Adipocyte (in vitro differentiated cells): ENCODE measurements around the gene FAM228A.
"Not testable (repeated sequence)": the region's sequence is repeated elsewhere in the genome, so short reads cannot be mapped to it uniquely, and the experiment has no call there.

Experiments used
- DNase-seq: peaks from one replicate; pipeline ENCODE4 v3.0.0-alpha.2; 2015; ENCODE audit warnings: low read depth
- H3K27me3 ChIP-seq: replicated peaks from 2 replicates; pipeline ENCODE4 v1.7.0; 2013; ENCODE audit warnings: mild to moderate bottlenecking, low read length, moderate library complexity; ENCODE audit not compliant: control insufficient read depth, insufficient read depth
- H3K36me3 ChIP-seq: 2 replicates; pipeline ENCODE4 v1.7.0; 2013; ENCODE audit warnings: low read length, mild to moderate bottlenecking, moderate library complexity; ENCODE audit not compliant: control insufficient read depth, insufficient read depth, severe bottlenecking
- H3K4me1 ChIP-seq: 2 replicates; pipeline ENCODE4 v1.7.0; 2013; ENCODE audit warnings: mild to moderate bottlenecking, low read length, moderate library complexity; ENCODE audit not compliant: control insufficient read depth, insufficient read depth
- H3K4me3 ChIP-seq: 2 replicates; pipeline ENCODE4 v1.7.0; 2013; ENCODE audit warnings: mild to moderate bottlenecking, low read length, moderate library complexity
- H3K9ac ChIP-seq: 2 replicates; pipeline ENCODE4 v1.7.0; 2013; ENCODE audit warnings: mild to moderate bottlenecking, low read length, moderate library complexity
- H3K9me3 ChIP-seq: 2 replicates; pipeline ENCODE4 v1.7.0; 2013; ENCODE audit warnings: mild to moderate bottlenecking, low read length, moderate library complexity; ENCODE audit not compliant: control insufficient read depth

The FAM228A gene

GRCh38 chr2:24191156-24191555 lies 16.3 kb downstream of the FAM228A start:
- Histone ChIP-seq H3K9me3 (peaks cover 6% of the 10 kb centered on the region), H3K27me3 (no peaks in the 10 kb centered on the region), H3K4me1 (no peaks in the 10 kb centered on the region), H3K36me3 (no peaks in the 10 kb centered on the region), H3K9ac (no peak overlapping the region), H3K4me3 (no peak overlapping the region)
- DNase-seq: no peak

- no peaks in the 10 kb centered on the region for H3K36me3 ChIP-seq
- no peak for DNase-seq
- H3K4me1 ChIP-seq: no peaks in the 10 kb centered on the region
- H3K9me3 ChIP-seq: peaks cover 6% of the 10 kb centered on the region
- H3K27me3 ChIP-seq: no peaks in the 10 kb centered on the region
- H3K4me3 ChIP-seq: no peak overlapping the region
- no peak overlapping the region for H3K9ac ChIP-seq
These were observed 17.0 kb downstream of the FAM228A start for GRCh38 chr2:24191848-24192247.

GRCh38 chr2:24197213-24197612 lies 22.4 kb downstream of the FAM228A start:
- not testable (repeated sequence) for H3K36me3 ChIP-seq, H3K4me3 ChIP-seq, H3K27me3 ChIP-seq, DNase-seq, H3K9me3 ChIP-seq, H3K9ac ChIP-seq, H3K4me1 ChIP-seq

GRCh38 chr2:24199968-24200590 lies 25.2 kb downstream of the FAM228A start:
- no peak for DNase-seq
- Histone ChIP-seq H3K9me3 (no peaks in the 10 kb centered on the region), H3K9ac (no peak overlapping the region), H3K4me1 (no peaks in the 10 kb centered on the region), H3K36me3 (peaks cover 24% of the 10 kb centered on the region), H3K4me3 (no peak overlapping the region), H3K27me3 (no peaks in the 10 kb centered on the region)

DNA sequence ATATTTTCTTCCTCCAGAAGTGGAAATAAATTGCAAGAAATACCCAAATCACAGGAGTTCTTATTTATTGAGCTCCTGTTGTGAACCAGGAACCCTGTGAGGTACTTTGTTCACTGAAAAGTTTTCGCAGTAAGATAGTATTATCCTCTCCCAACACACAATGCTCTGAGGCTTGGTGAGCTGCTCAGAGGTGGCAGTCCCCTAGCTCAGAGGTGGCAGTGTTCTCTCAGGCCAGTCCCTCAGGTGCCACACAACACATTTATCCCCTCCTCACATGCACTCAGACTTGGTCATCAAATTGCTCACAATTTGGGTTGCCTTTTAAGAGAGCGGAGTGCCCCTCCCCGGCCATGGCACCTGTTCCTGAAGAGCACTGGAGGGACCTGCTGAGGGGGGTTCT lies 25.9 kb downstream of the FAM228A start:
- Histone ChIP-seq H3K27me3 (no peaks in the 10 kb centered on the region), H3K36me3 (peaks cover 29% of the 10 kb centered on the region), H3K9ac (no peak overlapping the region), H3K9me3 (no peaks in the 10 kb centered on the region), H3K4me3 (no peak overlapping the region), H3K4me1 (no peaks in the 10 kb centered on the region)
- DNase-seq: no peak

DNA sequence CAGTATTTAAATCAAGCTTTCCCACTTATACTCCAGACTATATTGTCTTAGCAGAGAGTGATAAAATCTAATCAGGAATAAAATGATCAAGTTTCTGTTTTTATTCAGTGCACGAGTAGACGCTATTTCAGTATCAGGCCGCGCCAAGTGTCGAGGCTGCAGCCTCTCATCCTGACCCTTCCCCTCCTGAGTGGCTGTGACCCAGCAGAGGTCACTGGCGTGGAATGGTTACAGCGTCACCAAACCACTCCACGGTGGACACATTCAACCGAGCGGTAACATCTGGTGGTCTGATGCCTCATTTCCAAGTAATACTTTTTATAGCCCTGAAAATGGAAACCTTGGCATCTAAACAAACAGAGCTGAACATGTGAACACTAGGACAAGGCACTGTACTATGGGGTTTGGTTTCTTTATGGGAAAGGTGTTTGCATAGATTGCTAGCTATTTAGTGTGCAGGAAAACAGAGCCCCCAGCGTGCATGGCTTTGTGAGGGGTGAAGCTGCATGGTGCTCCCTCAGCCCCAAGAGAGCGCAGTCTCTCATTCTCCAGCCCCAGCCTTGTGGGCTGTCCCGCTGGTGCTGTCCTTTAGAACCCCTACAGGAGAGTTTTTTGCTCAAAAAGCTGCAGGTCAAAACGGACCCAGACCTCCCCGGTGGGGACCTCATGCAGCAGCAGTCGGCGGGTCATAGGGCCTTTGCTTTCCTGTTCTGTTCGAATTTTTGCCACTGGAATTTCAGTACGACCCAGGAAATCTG lies 28.4 kb downstream of the FAM228A start:
- Histone ChIP-seq H3K4me1 (no peaks in the 10 kb centered on the region), H3K4me3 (no peak overlapping the region), H3K36me3 (peaks cover 30% of the 10 kb centered on the region), H3K9me3 (no peaks in the 10 kb centered on the region), H3K9ac (no peak overlapping the region), H3K27me3 (no peaks in the 10 kb centered on the region)
- no peak for DNase-seq

DNA sequence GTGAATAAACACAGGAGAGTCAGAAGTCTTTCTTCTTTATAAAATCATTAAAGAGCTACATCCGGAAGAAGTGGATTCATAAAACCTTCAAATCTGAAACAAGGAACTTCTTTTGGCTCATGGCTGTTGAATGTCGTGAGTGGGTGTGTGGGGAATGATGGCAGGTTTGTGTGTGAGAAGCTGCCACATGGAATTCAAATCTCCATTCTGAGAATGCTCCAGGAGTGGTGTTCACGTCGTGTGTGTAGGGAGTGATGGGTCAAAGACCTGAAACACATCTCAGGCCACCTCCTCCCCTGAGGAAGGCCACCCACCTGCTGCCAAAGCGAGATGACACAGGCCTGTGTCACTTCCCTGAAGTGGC lies 28.9 kb downstream of the FAM228A start:
- Histone ChIP-seq H3K4me3 (no peak overlapping the region), H3K4me1 (no peaks in the 10 kb centered on the region), H3K36me3 (peaks cover 36% of the 10 kb centered on the region), H3K9ac (no peak overlapping the region), H3K9me3 (no peaks in the 10 kb centered on the region), H3K27me3 (no peaks in the 10 kb centered on the region)
- no peak for DNase-seq

DNA sequence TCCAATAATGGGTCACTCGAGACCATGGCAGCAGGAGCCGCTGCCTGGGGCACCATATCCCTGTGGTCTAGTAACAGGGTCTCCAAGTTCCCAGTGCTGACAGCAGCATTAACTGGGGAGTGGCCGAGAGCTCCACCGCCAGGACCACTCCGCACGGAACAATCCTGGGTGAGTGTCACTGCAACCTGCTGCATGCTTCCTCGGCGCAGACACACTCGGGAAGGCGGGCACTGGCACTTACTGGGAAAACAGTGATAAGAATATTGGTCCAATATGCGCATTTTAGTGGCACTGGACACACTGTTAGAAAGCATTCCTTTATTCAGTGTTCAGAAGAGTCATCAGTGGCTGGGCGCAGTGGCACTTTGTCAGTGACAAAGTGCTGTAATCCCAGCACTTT lies 29.7 kb downstream of the FAM228A start:
- no peak overlapping the region for H3K9ac ChIP-seq
- no peaks in the 10 kb centered on the region for H3K9me3 ChIP-seq
- peaks cover 43% of the 10 kb centered on the region for H3K36me3 ChIP-seq
- H3K4me3 ChIP-seq: no peak overlapping the region
- no peaks in the 10 kb centered on the region for H3K27me3 ChIP-seq
- H3K4me1 ChIP-seq: no peaks in the 10 kb centered on the region
- no peak for DNase-seq

GRCh38 chr2:24205131-24205530 lies 30.3 kb downstream of the FAM228A start:
- no peak overlapping the region for H3K4me3 ChIP-seq
- no peaks in the 10 kb centered on the region for H3K9me3 ChIP-seq
- no peaks in the 10 kb centered on the region for H3K27me3 ChIP-seq

DNA sequence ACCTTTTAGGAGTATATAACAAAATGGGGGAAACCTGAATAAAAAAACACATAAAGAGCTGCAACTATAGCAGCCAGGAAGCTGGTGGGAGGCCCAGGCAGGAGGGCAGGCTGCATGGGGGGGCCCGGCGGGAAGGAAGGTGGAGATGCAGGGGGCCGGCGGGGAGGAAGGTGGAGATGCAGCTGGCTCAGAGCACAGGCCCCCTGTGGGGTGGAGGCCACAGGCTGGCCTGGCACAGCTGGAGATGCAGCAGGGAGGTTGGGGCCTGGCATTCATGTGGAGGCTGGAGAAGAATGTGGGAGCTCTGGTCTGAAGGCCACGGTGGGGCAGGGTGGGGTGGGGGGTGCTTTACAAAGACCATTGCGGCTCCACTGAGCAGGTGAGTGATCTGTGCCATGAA lies 31.4 kb downstream of the FAM228A start:
- no peaks in the 10 kb centered on the region for H3K4me1 ChIP-seq
- H3K9me3 ChIP-seq: no peaks in the 10 kb centered on the region
- no peaks in the 10 kb centered on the region for H3K27me3 ChIP-seq
- H3K9ac ChIP-seq: no peak overlapping the region
- no peak for DNase-seq
- no peak overlapping the region for H3K4me3 ChIP-seq
- peaks cover 45% of the 10 kb centered on the region for H3K36me3 ChIP-seq

More at GRCh38 chr2:24205131-24205530, 30.3 kb downstream of the FAM228A start:
- no peak for DNase-seq
- Histone ChIP-seq H3K36me3 (peaks cover 45% of the 10 kb centered on the region), H3K9ac (no peak overlapping the region), H3K4me1 (no peaks in the 10 kb centered on the region)

DNA sequence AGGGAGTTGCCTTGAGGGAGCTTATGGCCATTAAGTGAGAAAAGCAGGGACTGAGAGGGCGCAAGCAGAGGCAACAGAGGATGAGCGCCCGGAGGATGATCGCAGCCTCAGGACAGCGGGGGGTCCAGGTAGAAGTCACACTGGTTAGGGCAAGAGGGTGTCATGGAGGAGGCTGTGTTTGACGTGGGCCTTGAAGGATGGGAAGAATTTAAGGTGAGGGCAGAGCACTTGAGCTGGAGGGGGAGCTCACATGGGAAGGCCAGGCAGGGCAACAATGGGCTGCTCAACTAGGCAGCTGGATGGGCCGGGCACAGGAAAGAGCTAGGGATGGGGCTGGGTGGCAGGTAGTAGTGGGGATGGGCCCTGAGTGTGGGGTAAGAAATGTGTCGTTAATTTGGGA lies 31.9 kb downstream of the FAM228A start:
- peaks cover 49% of the 10 kb centered on the region for H3K36me3 ChIP-seq
- no peak overlapping the region for H3K4me3 ChIP-seq
- no peak overlapping the region for H3K9ac ChIP-seq
- no peak for DNase-seq
- H3K9me3 ChIP-seq: no peaks in the 10 kb centered on the region
- H3K4me1 ChIP-seq: no peaks in the 10 kb centered on the region
- no peaks in the 10 kb centered on the region for H3K27me3 ChIP-seq

DNA sequence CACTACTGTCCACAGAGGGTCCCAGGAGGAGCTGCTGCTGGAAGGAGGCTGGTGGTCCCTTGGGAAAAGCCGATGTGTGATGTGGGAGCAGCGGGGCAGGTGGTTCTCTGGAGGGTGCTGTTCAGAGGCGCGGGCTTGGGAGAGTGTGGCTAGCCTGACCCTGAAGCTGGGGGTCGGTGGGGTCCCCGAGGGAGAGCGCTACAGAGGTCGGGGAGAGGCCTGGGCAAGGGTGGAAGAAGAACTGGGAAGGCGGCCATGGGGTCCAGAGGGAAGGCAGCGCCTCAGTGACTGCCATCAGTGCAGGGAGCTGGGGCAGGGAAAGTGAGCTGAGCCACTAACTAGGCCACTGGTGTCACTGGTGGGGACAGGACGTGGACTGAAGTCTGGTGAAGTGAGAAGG lies 32.5 kb downstream of the FAM228A start:
- Histone ChIP-seq H3K4me3 (no peak overlapping the region), H3K36me3 (peaks cover 55% of the 10 kb centered on the region), H3K9ac (no peak overlapping the region), H3K27me3 (no peaks in the 10 kb centered on the region), H3K4me1 (no peaks in the 10 kb centered on the region), H3K9me3 (no peaks in the 10 kb centered on the region)
- DNase-seq: no peak
